Keratinocyte (primary cell): ENCODE measurements around the gene CHTOP. TPM values are rescaled to one million over a fixed set of nuclear protein-coding genes. Genes with fewer than 3 reads are reported as not detected.
A peak's percentile ranks its signal among the peaks of the same experiment; 100 is the strongest.

Experiments
- DNase-seq: peaks from one replicate; pipeline ENCODE4 v3.0.0-alpha.2; 2011; ENCODE audit warnings: low read depth, missing footprints, low spot score
- FAIRE-seq: peaks from 2 replicates; lab custom pipeline; 2011; peaks lifted over from hg19 to GRCh38; lab: Jason Lieb, UNC
- H2AFZ ChIP-seq: 2 replicates; pipeline ENCODE4 v1.6.0; 2012; ENCODE audit warnings: low read length, control low read depth, inconsistent platforms; ENCODE audit not compliant: control insufficient read depth
- H3K27ac ChIP-seq: 2 replicates; pipeline ENCODE4 v1.5.1; 2011; ENCODE audit warnings: low read length; ENCODE audit not compliant: control insufficient read depth, insufficient read depth
- H3K27me3 ChIP-seq: 3 replicates; pipeline ENCODE4 v1.6.0; 2011; ENCODE audit warnings: low read length; ENCODE audit not compliant: control insufficient read depth, insufficient read depth; ENCODE audit errors: extremely low read depth
- H3K36me3 ChIP-seq, 2 experiments: 2 replicates in 1 of 2; 3 replicates in 1 of 2; pipeline ENCODE4 v1.5.1; 2011; ENCODE audit warnings: low read length in 2 of 2, mild to moderate bottlenecking in 1 of 2; ENCODE audit not compliant: control insufficient read depth in 2 of 2, insufficient read depth in 2 of 2; ENCODE audit errors: extremely low read depth in 1 of 2
- H3K4me1 ChIP-seq: 3 replicates; pipeline ENCODE4 v1.5.1; 2011; ENCODE audit warnings: low read length; ENCODE audit not compliant: control insufficient read depth, insufficient read depth; ENCODE audit errors: extremely low read depth
- H3K4me2 ChIP-seq: 3 replicates; pipeline ENCODE4 v1.6.0; 2011; ENCODE audit warnings: low read depth, low read length; ENCODE audit not compliant: control insufficient read depth, insufficient read depth; ENCODE audit errors: extremely low read depth
- H3K4me3 ChIP-seq, 3 experiments: fragments of 200-600 bp in 1 of 3; sonication (generic) in 1 of 3; 2 replicates in 2 of 3; 3 replicates in 1 of 3; pipeline ENCODE4 v1.5.1; 2011 to 2016; ENCODE audit warnings: low read length in 3 of 3, mild to moderate bottlenecking in 3 of 3, control low read depth in 2 of 3, inconsistent platforms in 1 of 3, low read depth in 1 of 3, mixed read lengths in 1 of 3, mixed run types in 1 of 3, moderate library complexity in 1 of 3; ENCODE audit not compliant: control insufficient read depth in 2 of 3, insufficient read depth in 2 of 3; ENCODE audit errors: extremely low read depth in 1 of 3
- H3K79me2 ChIP-seq: 2 replicates; pipeline ENCODE4 v1.6.0; 2012; ENCODE audit warnings: low read length; ENCODE audit not compliant: control insufficient read depth, insufficient read depth
- H3K9ac ChIP-seq: 3 replicates; pipeline ENCODE4 v1.6.0; 2011; ENCODE audit warnings: low read length; ENCODE audit not compliant: control insufficient read depth, insufficient read depth; ENCODE audit errors: extremely low read depth
- H3K9me1 ChIP-seq: 3 replicates; pipeline ENCODE4 v1.6.0; 2011; ENCODE audit warnings: low read length; ENCODE audit not compliant: control insufficient read depth, insufficient read depth; ENCODE audit errors: extremely low read depth
- H3K9me3 ChIP-seq: 2 replicates; pipeline ENCODE4 v1.5.1; 2012; ENCODE audit warnings: low read depth, low read length; ENCODE audit not compliant: control insufficient read depth
- H4K20me1 ChIP-seq: 3 replicates; pipeline ENCODE4 v1.6.0; 2011; ENCODE audit warnings: low read length; ENCODE audit not compliant: control insufficient read depth, insufficient read depth; ENCODE audit errors: extremely low read depth
- EZH2 ChIP-seq: IDR thresholded peaks from one replicate; pipeline ENCODE4 v1.6.1; 2012; ENCODE audit warnings: inconsistent platforms, mild to moderate bottlenecking, low read length, moderate library complexity
- dilution Hi-C: fragments of 300-500 bp; cut with MboI; formaldehyde crosslinking; loops from one replicate; pipeline ENCODE4 v1.7.0; 2020; ENCODE audit warnings: low sequenced_read_pairs; ENCODE audit not compliant: extremely low pct_ligation_motif_present
- polyA plus RNA-seq, 5 experiments: library from polyadenylated mRNA; depleted of rRNA in 3 of 5; stranded (reverse) in 3 of 5; stranded (forward) in 1 of 5; unstranded in 1 of 5; fragments of >200 nt; gene quantifications; 1 replicate in 1 of 5; 2 replicates in 3 of 5; 3 replicates in 1 of 5; pipeline versions ENCODE4 v1.2.1 to v1.2.3, GENCODE V29; 2011 to 2012; ENCODE audit warnings: missing spikeins in 2 of 5, low read depth in 1 of 5, low replicate concordance in 1 of 5
- TF ChIP-seq, protein P1 (sequence below), 3 experiments: IDR thresholded peaks in 1 of 3; conservative IDR thresholded peaks in 1 of 3; optimal IDR thresholded peaks in 1 of 3; 2 replicates in 2 of 3; 3 replicates in 1 of 3; pipeline versions ENCODE3 to v1.5.1; 2011; ENCODE audit warnings: low read length in 3 of 3, mild to moderate bottlenecking in 3 of 3, moderate library complexity in 2 of 3, control low read depth in 1 of 3, inconsistent platforms in 1 of 3; ENCODE audit not compliant: insufficient read depth in 2 of 3; ENCODE audit errors: extremely low read depth in 1 of 3

Gene CHTOP
- polyA plus RNA-seq, 1 donor (not counting 4 experiments of a cell fraction or from before 2014, with no cell fraction given) = 68.6 TPM

GRCh38 chr1:153608089-153608682 lies 25.7 kb upstream of the CHTOP start:
- dilution Hi-C loops = no loop called here
- Histone ChIP-seq H3K9me1 (no peaks in the 10 kb centered on the region), H3K4me2 (peak overlapping the region; percentile 98), H4K20me1 (peaks cover 5% of the 10 kb centered on the region), H3K36me3 (peaks cover 27 to 49% of the 10 kb centered on the region in 2 experiments), H3K4me3 (peak overlapping the region; percentile 55 to 98 (median 90)), H3K27ac (peak overlapping the region; percentile 81), H3K9ac (peak overlapping the region; percentile 99), H3K4me1 (peaks cover 28% of the 10 kb centered on the region), H3K9me3 (no peaks in the 10 kb centered on the region), H2AFZ (no peak overlapping the region), H3K27me3 (no peaks in the 10 kb centered on the region), H3K79me2 (peaks cover 51% of the 10 kb centered on the region)
- FAIRE-seq (peak; percentile 9), DNase-seq (no peak)
- no peak for TF ChIP-seq EZH2

DNA sequence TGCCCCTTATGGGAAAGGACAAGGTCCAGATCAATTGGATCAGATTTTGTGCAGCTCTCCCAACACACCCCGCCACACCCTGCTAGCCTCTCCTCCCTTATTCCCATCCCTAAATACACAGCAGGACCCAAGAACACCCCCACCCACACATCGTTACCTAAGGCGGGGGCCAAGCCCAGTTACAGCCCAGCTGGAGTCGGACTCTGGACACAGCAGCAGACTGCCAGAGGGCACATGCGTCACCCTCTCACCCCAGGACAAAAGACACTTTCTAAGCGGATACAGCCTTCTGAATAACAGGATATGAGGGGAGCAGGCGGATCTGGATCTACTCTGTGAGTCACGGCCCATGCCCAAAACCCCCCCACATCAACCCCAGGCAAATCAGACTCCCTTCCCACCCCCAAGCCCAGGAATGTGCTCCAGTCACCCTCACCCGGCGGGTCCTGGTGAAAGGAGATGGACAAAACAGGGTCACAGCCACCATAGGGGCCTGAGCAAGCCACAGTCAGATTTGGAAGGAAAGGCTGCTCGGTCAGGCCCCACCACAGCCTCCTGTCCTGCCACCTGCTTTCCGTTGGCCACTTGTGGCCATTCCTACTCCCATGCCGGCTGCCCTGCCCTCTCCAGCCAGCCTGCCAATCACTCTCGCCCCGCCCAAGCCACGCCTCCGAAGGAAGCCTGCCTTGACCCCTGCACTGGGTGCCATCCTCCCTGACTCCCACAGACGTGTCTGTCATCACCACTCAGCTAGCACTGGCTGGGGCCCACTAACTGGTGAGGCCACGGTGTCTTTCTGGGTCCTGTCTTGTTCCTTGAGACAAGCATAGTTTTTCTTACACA lies 24.9 kb upstream of the CHTOP start:
- no peak overlapping the region for H2AFZ ChIP-seq
- no peaks in the 10 kb centered on the region for H3K9me3 ChIP-seq
- H3K4me1 ChIP-seq = peaks cover 35% of the 10 kb centered on the region
- H3K36me3 ChIP-seq = peaks cover 25 to 50% of the 10 kb centered on the region in 2 experiments
- dilution Hi-C loops = no loop called here
- peaks cover 57% of the 10 kb centered on the region for H3K79me2 ChIP-seq
- peaks cover 5% of the 10 kb centered on the region for H4K20me1 ChIP-seq
- no peak for DNase-seq
- H3K9ac ChIP-seq = peak overlapping the region; percentile 99
- H3K4me2 ChIP-seq = peak overlapping the region; percentile 98
- no peaks in the 10 kb centered on the region for H3K27me3 ChIP-seq
- peak; percentile 65 for FAIRE-seq
- H3K4me3 ChIP-seq = peak overlapping the region; percentile 55 to 98 (median 90)
- H3K27ac ChIP-seq = peak overlapping the region; percentile 81
- TF ChIP-seq EZH2 = no peak
- TF ChIP-seq, protein P1, sequence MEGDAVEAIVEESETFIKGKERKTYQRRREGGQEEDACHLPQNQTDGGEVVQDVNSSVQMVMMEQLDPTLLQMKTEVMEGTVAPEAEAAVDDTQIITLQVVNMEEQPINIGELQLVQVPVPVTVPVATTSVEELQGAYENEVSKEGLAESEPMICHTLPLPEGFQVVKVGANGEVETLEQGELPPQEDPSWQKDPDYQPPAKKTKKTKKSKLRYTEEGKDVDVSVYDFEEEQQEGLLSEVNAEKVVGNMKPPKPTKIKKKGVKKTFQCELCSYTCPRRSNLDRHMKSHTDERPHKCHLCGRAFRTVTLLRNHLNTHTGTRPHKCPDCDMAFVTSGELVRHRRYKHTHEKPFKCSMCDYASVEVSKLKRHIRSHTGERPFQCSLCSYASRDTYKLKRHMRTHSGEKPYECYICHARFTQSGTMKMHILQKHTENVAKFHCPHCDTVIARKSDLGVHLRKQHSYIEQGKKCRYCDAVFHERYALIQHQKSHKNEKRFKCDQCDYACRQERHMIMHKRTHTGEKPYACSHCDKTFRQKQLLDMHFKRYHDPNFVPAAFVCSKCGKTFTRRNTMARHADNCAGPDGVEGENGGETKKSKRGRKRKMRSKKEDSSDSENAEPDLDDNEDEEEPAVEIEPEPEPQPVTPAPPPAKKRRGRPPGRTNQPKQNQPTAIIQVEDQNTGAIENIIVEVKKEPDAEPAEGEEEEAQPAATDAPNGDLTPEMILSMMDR (optimal IDR thresholded peaks at IDR 0.05 in 1 of 3, IDR thresholded peaks at IDR 0.05 in 1 of 3, conservative IDR thresholded peaks at IDR 0.05 in 1 of 3; ENCODE audit: extremely low read depth in 1 of 3, insufficient read depth in 2 of 3, low read length in 3 of 3) = no peak
- H3K9me1 ChIP-seq = no peaks in the 10 kb centered on the region
